ENCODE measurements around the gene CPS1.

The CPS1 gene

GRCh38 chr2:210556329-210556980, at the start of gene CPS1:
TSS of gene CPS1 (plus strand) at chr2:210556599. CDS start at chr2:210556734, 135 bp downstream.
- DNase-seq = no peak

GRCh38 chr2:210515911-210516310, 40.5 kb upstream of the CPS1 start:
- no peak for DNase-seq

- DNase-seq = no peak
Observed at GRCh38 chr2:210517264-210517663, 39.1 kb upstream of the CPS1 start.

GRCh38 chr2:210519594-210519993, 36.8 kb upstream of the CPS1 start:
- DNase-seq = no peak

GRCh38 chr2:210522399-210522798, 34.0 kb upstream of the CPS1 start:
- no peak for DNase-seq

GRCh38 chr2:210523650-210524289, 32.6 kb upstream of the CPS1 start:
- DNase-seq = no peak

GRCh38 chr2:210524533-210524932, 31.9 kb upstream of the CPS1 start:
- DNase-seq = no peak

- no peak for DNase-seq
Observed at GRCh38 chr2:210527286-210527685, 29.1 kb upstream of the CPS1 start.

GRCh38 chr2:210528716-210529115, 27.7 kb upstream of the CPS1 start:
- no peak for DNase-seq

GRCh38 chr2:210531050-210531449, 25.3 kb upstream of the CPS1 start:
- no peak for DNase-seq

- DNase-seq = no peak
Observed at GRCh38 chr2:210531482-210531881, 24.9 kb upstream of the CPS1 start.

GRCh38 chr2:210533389-210533788, 23.0 kb upstream of the CPS1 start:
- no peak for DNase-seq

GRCh38 chr2:210534879-210535278, 21.5 kb upstream of the CPS1 start:
- DNase-seq = no peak

GRCh38 chr2:210536973-210537650, 19.3 kb upstream of the CPS1 start:
- DNase-seq = no peak

GRCh38 chr2:210539035-210539434, 17.4 kb upstream of the CPS1 start:
- DNase-seq = no peak

- DNase-seq = no peak
Observed at GRCh38 chr2:210539578-210540416, 16.6 kb upstream of the CPS1 start.

- no peak for DNase-seq
Observed at GRCh38 chr2:210540471-210540870, 15.9 kb upstream of the CPS1 start.

GRCh38 chr2:210540900-210541289, 15.5 kb upstream of the CPS1 start:
- no peak for DNase-seq

- no peak for DNase-seq
Observed at GRCh38 chr2:210541290-210541902, 15.0 kb upstream of the CPS1 start.

GRCh38 chr2:210544007-210544590, 12.3 kb upstream of the CPS1 start:
- DNase-seq = no peak

- no peak for DNase-seq
Observed at GRCh38 chr2:210544831-210545230, 11.6 kb upstream of the CPS1 start.

- no peak for DNase-seq
Observed at GRCh38 chr2:210546424-210547208, 9.8 kb upstream of the CPS1 start.
